Measurements from ENCODE around the gene FAM76B.

- TF ChIP-seq CTCF (conservative IDR thresholded peaks at IDR 0.05; ENCODE audit: low read depth, low read length) (no peak), EZH2 (IDR thresholded peaks at IDR 0.05; ENCODE audit: borderline replicate concordance, low read depth, low read length, poor library complexity, severe bottlenecking) (no peak)
Measured at GRCh38 chr11:95833378-95833777, 43.8 kb upstream of the FAM76B start.

Data from A673 (cell line).